ENCODE measurements around the gene DNAJC5. TPM values are rescaled to one million over a fixed set of nuclear protein-coding genes. Genes with fewer than 3 reads are reported as not detected.

The DNAJC5 gene
- total RNA-seq, 2 experiments from 2014 or later, result 48.3 to 49.2 TPM

GRCh38 chr20:63893999-63894357 lies 948 bp upstream of the DNAJC5 start:
- no peaks in the 10 kb centered on the region for H3K27me3 Mint-ChIP-seq
- peak overlapping the region; percentile 77 for H3K27ac Mint-ChIP-seq
- peaks cover 16% of the 10 kb centered on the region for H3K36me3 Mint-ChIP-seq
- no peak for ATAC-seq (ENCODE audit: low read depth)
- DNase-seq, result no peak
- no peaks in the 10 kb centered on the region for H3K9me3 Mint-ChIP-seq
- POLR2A ChIA-PET, result interaction anchor here (0.7 to 1.4 kb wide), 3 partner anchors 28 to 373 kb away, joined by 3 to 6 read pairs (median 4); partner anchors contain the start of genes RTEL1 and TPD52L2
- peak overlapping the region; percentile 87 for H3K4me3 Mint-ChIP-seq
- peaks cover 26% of the 10 kb centered on the region for H3K4me1 Mint-ChIP-seq

GRCh38 chr20:63895202-63895951 lies 451 bp downstream of the DNAJC5 start:
- peaks cover 19% of the 10 kb centered on the region for H3K36me3 Mint-ChIP-seq
- no peak for DNase-seq
- peak overlapping the region; percentile 92 for H3K4me3 Mint-ChIP-seq
- ATAC-seq (ENCODE audit: low read depth), result no peak
- H3K27me3 Mint-ChIP-seq, result no peaks in the 10 kb centered on the region
- H3K4me1 Mint-ChIP-seq, result peaks cover 30% of the 10 kb centered on the region
- H3K9me3 Mint-ChIP-seq, result no peaks in the 10 kb centered on the region
- peak overlapping the region; percentile 93 for H3K27ac Mint-ChIP-seq
- POLR2A ChIA-PET, result interaction anchor here (0.6 to 1.4 kb wide), 6 partner anchors 30 to 374 kb away, joined by 3 to 6 read pairs (median 4); partner anchors contain the start of genes RTEL1, TPD52L2 and UCKL1

GRCh38 chr20:63895952-63896263 lies 982 bp downstream of the DNAJC5 start:
- ATAC-seq (ENCODE audit: low read depth) (no peak), DNase-seq (no peak)
- no peaks in the 10 kb centered on the region for H3K27me3 Mint-ChIP-seq
- POLR2A ChIA-PET, result interaction anchor here (0.9 to 1.3 kb wide), 2 partner anchors 61 to 238 kb away, joined by 3 to 4 read pairs; partner anchors contain the start of genes RTEL1 and UCKL1
- H3K4me1 Mint-ChIP-seq, result peaks cover 31% of the 10 kb centered on the region
- H3K36me3 Mint-ChIP-seq, result peaks cover 19% of the 10 kb centered on the region
- peak overlapping the region; percentile 93 for H3K27ac Mint-ChIP-seq
- H3K9me3 Mint-ChIP-seq, result no peaks in the 10 kb centered on the region
- peak overlapping the region; percentile 92 for H3K4me3 Mint-ChIP-seq

GRCh38 chr20:63896264-63897105 lies 1.6 kb downstream of the DNAJC5 start:
- POLR2A ChIA-PET, result interaction anchor here (1.0 to 1.8 kb wide), 3 partner anchors 32 to 238 kb away, joined by 3 to 7 read pairs (median 3); partner anchors contain the start of genes PRPF6, RTEL1, SAMD10 and TPD52L2
- peaks cover 36% of the 10 kb centered on the region for H3K4me1 Mint-ChIP-seq
- DNase-seq, result no peak
- peak overlapping the region; percentile 92 for H3K4me3 Mint-ChIP-seq
- no peaks in the 10 kb centered on the region for H3K27me3 Mint-ChIP-seq
- H3K9me3 Mint-ChIP-seq, result no peaks in the 10 kb centered on the region
- no peak for ATAC-seq (ENCODE audit: low read depth)
- peak overlapping the region; percentile 93 for H3K27ac Mint-ChIP-seq
- H3K36me3 Mint-ChIP-seq, result peaks cover 19% of the 10 kb centered on the region

GRCh38 chr20:63897978-63898561 lies 3.1 kb downstream of the DNAJC5 start:
- Mint-ChIP-seq H3K36me3 (peaks cover 24% of the 10 kb centered on the region), H3K27me3 (no peaks in the 10 kb centered on the region), H3K27ac (peak overlapping the region; percentile 61), H3K4me1 (peaks cover 44% of the 10 kb centered on the region), H3K9me3 (no peaks in the 10 kb centered on the region), H3K4me3 (no peak overlapping the region)
- DNase-seq (no peak), ATAC-seq (ENCODE audit: low read depth) (no peak)
- POLR2A ChIA-PET, result interaction anchor here (1.8 kb wide), 1 partner anchor 82 kb away, joined by 7 read pairs; the partner anchor contains the start of genes PRPF6 and SAMD10

- DNase-seq, result no peak
- peaks cover 24% of the 10 kb centered on the region for H3K36me3 Mint-ChIP-seq
- no peaks in the 10 kb centered on the region for H3K27me3 Mint-ChIP-seq
- POLR2A ChIA-PET, result no interaction called here
- peaks cover 46% of the 10 kb centered on the region for H3K4me1 Mint-ChIP-seq
- H3K27ac Mint-ChIP-seq, result no peak overlapping the region
- no peak overlapping the region for H3K4me3 Mint-ChIP-seq
- H3K9me3 Mint-ChIP-seq, result no peaks in the 10 kb centered on the region
- ATAC-seq (ENCODE audit: low read depth), result no peak
Observed at GRCh38 chr20:63898882-63899558, 4.1 kb downstream of the DNAJC5 start.

GRCh38 chr20:63900413-63900812 lies 5.5 kb downstream of the DNAJC5 start:
- POLR2A ChIA-PET, result interaction anchor here (0.7 kb wide), 1 partner anchor 10 kb away, joined by 3 read pairs; no protein-coding TSS in a partner anchor
- Mint-ChIP-seq H3K4me3 (no peak overlapping the region), H3K27ac (no peak overlapping the region), H3K9me3 (no peaks in the 10 kb centered on the region), H3K4me1 (peaks cover 48% of the 10 kb centered on the region), H3K36me3 (peaks cover 24% of the 10 kb centered on the region), H3K27me3 (no peaks in the 10 kb centered on the region)
- ATAC-seq (ENCODE audit: low read depth), result no peak
- no peak for DNase-seq

GRCh38 chr20:63903796-63904561 lies 9.1 kb downstream of the DNAJC5 start:
- Mint-ChIP-seq H3K36me3 (peaks cover 10% of the 10 kb centered on the region), H3K27ac (peak overlapping the region; percentile 61), H3K4me1 (peaks cover 34% of the 10 kb centered on the region), H3K9me3 (no peaks in the 10 kb centered on the region), H3K27me3 (no peaks in the 10 kb centered on the region), H3K4me3 (no peak overlapping the region)
- POLR2A ChIA-PET, result interaction anchor here (1.1 to 1.4 kb wide), 2 partner anchors 37 to 52 kb away, joined by 3 to 4 read pairs; partner anchors contain the start of gene UCKL1
- no peak for ATAC-seq (ENCODE audit: low read depth)
- DNase-seq, result no peak

- DNase-seq, result no peak
- Mint-ChIP-seq H3K9me3 (no peaks in the 10 kb centered on the region), H3K36me3 (peaks cover 2% of the 10 kb centered on the region), H3K27me3 (no peaks in the 10 kb centered on the region), H3K27ac (no peak overlapping the region), H3K4me1 (peaks cover 32% of the 10 kb centered on the region), H3K4me3 (no peak overlapping the region)
- POLR2A ChIA-PET, result no interaction called here
- no peak for ATAC-seq (ENCODE audit: low read depth)
Observed at GRCh38 chr20:63908008-63908682, 13.2 kb downstream of the DNAJC5 start.

- no peak overlapping the region for H3K4me3 Mint-ChIP-seq
Observed at GRCh38 chr20:63911176-63911575, 16.2 kb downstream of the DNAJC5 start.

GRCh38 chr20:63913768-63914167 lies 18.8 kb downstream of the DNAJC5 start:
- POLR2A ChIA-PET, result no interaction called here

More at GRCh38 chr20:63911176-63911575, 16.2 kb downstream of the DNAJC5 start:
- Mint-ChIP-seq H3K9me3 (peaks cover 1% of the 10 kb centered on the region), H3K27ac (no peak overlapping the region), H3K27me3 (no peaks in the 10 kb centered on the region), H3K36me3 (peaks cover 16% of the 10 kb centered on the region), H3K4me1 (peaks cover 24% of the 10 kb centered on the region)
- DNase-seq, result no peak
- no peak for ATAC-seq (ENCODE audit: low read depth)
- POLR2A ChIA-PET, result interaction anchor here (1.0 kb wide), 1 partner anchor 33 kb away, joined by 3 read pairs; no protein-coding TSS in a partner anchor

GRCh38 chr20:63915471-63915870 lies 20.5 kb downstream of the DNAJC5 start:
- H3K27me3 Mint-ChIP-seq, result no peaks in the 10 kb centered on the region
- ATAC-seq (ENCODE audit: low read depth), result no peak
- no peak overlapping the region for H3K4me3 Mint-ChIP-seq
- no peak for DNase-seq
- H3K27ac Mint-ChIP-seq, result no peak overlapping the region
- peaks cover 24% of the 10 kb centered on the region for H3K36me3 Mint-ChIP-seq
- peaks cover 13% of the 10 kb centered on the region for H3K4me1 Mint-ChIP-seq
- POLR2A ChIA-PET, result no interaction called here
- H3K9me3 Mint-ChIP-seq, result peaks cover 2% of the 10 kb centered on the region

More at GRCh38 chr20:63913768-63914167, 18.8 kb downstream of the DNAJC5 start:
- Mint-ChIP-seq H3K4me3 (no peak overlapping the region), H3K27ac (no peak overlapping the region), H3K36me3 (peaks cover 24% of the 10 kb centered on the region), H3K9me3 (peaks cover 2% of the 10 kb centered on the region), H3K4me1 (peaks cover 18% of the 10 kb centered on the region), H3K27me3 (no peaks in the 10 kb centered on the region)
- ATAC-seq (ENCODE audit: low read depth), result no peak
- DNase-seq, result no peak
